DMS153 treated with DMSO at 0.1 percent for 48 hours (cell line): Measurements from ENCODE around the gene PXMP4.
A peak's percentile ranks its signal among the peaks of the same experiment; 100 is the strongest.
"Not testable (repeated sequence)": the region's sequence is repeated elsewhere in the genome, so short reads cannot be mapped to it uniquely, and the experiment has no call there.

Experiments used
- DNase-seq: peaks from one replicate; lab custom pipeline; 2025; ENCODE audit not compliant: unreplicated experiment; lab: John Stamatoyannopoulos, UW

PXMP4 gene

GRCh38 chr20:33704197-33704924, 15.7 kb downstream of the PXMP4 start:
- no peak for DNase-seq

- DNase-seq = no peak
Measured at GRCh38 chr20:33703498-33704137, 16.5 kb downstream of the PXMP4 start.

GRCh38 chr20:33702861-33703260, 17.2 kb downstream of the PXMP4 start:
- no peak for DNase-seq

GRCh38 chr20:33701629-33702450, 18.3 kb downstream of the PXMP4 start:
- no peak for DNase-seq

GRCh38 chr20:33700696-33701441, 19.2 kb downstream of the PXMP4 start:
- not testable (repeated sequence) for DNase-seq

- not testable (repeated sequence) for DNase-seq
Measured at GRCh38 chr20:33698966-33699365, 21.1 kb downstream of the PXMP4 start.

GRCh38 chr20:33697129-33697528, 23.0 kb downstream of the PXMP4 start:
- DNase-seq = no peak

GRCh38 chr20:33696448-33696847, 23.7 kb downstream of the PXMP4 start:
- no peak for DNase-seq

- DNase-seq = no peak
Measured at GRCh38 chr20:33694639-33695012, 25.5 kb downstream of the PXMP4 start.

- no peak for DNase-seq
Measured at GRCh38 chr20:33693741-33694638, 26.1 kb downstream of the PXMP4 start.

- no peak for DNase-seq
Measured at GRCh38 chr20:33693289-33693688, 26.8 kb downstream of the PXMP4 start.

- DNase-seq = no peak
Measured at GRCh38 chr20:33689973-33690372, 30.1 kb downstream of the PXMP4 start.

- no peak for DNase-seq
Measured at GRCh38 chr20:33689493-33689892, 30.6 kb downstream of the PXMP4 start.

GRCh38 chr20:33688938-33689424, 31.1 kb downstream of the PXMP4 start:
- no peak for DNase-seq

GRCh38 chr20:33687993-33688937, 31.8 kb downstream of the PXMP4 start:
- no peak for DNase-seq

- no peak for DNase-seq
Measured at GRCh38 chr20:33687370-33687915, 32.7 kb downstream of the PXMP4 start.

GRCh38 chr20:33686984-33687366, 33.1 kb downstream of the PXMP4 start:
- DNase-seq = no peak

GRCh38 chr20:33686100-33686983, 33.8 kb downstream of the PXMP4 start, which contains the start of gene E2F1:
Gene E2F1, minus strand, starts transcription at chr20:33686385. Its CDS starts 121 bp downstream, at chr20:33686264.
- peak; percentile 85 for DNase-seq
